T-helper 2 cell treated with Interferon-gamma antibody and Interleukin-4, amounts not matched to agents 100 ng/mL and 5 ng/mL, for 36 hours (primary cell): ENCODE data around the gene DPM2. TPM values are rescaled to one million over a fixed set of nuclear protein-coding genes. Genes with fewer than 3 reads are reported as not detected.

Source experiments
- intact Hi-C: fragments of 100-400 bp; cut with micrococcal nuclease; formaldehyde crosslinking; loops from one replicate; pipeline ENCODE4 v1.15.1; 2023
- total RNA-seq: library from RNA; stranded (reverse); gene quantifications from 2 replicates; pipeline ENCODE4 v1.2.3, GENCODE V29; 2022

The DPM2 gene
- total RNA-seq, 1 donor from 2014 or later = 68.6 TPM

GRCh38 chr9:127938298-127938690 is 640 bp upstream of the DPM2 start:
- intact Hi-C loops = loop anchor here (5.0 kb wide), 2 partner anchors 189 to 339 kb away; partner anchors contain the start of genes GOLGA2, PTGES2 and SWI5

DNA sequence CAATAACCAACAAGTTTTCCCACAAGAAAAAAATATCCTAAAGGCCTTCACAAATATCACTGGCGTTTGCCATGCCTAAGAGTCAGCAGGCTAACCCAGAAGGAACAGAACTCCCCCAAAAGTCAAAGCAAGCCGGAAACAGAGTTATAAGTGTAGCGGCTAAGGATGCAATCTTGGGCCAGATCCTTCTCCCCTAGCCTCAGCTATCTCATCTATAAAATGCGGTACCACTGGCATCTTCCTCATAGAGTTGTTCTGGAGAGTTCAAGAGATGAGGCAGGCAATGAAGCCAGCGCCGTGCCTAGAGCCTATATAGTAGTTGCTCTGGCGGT is 632 bp downstream of the DPM2 start:
- intact Hi-C loops = loop anchor here (2.0 to 5.0 kb wide), 4 partner anchors 34 to 340 kb away; partner anchors contain the start of genes EEIG1, GOLGA2, PTGES2 and SWI5

DNA sequence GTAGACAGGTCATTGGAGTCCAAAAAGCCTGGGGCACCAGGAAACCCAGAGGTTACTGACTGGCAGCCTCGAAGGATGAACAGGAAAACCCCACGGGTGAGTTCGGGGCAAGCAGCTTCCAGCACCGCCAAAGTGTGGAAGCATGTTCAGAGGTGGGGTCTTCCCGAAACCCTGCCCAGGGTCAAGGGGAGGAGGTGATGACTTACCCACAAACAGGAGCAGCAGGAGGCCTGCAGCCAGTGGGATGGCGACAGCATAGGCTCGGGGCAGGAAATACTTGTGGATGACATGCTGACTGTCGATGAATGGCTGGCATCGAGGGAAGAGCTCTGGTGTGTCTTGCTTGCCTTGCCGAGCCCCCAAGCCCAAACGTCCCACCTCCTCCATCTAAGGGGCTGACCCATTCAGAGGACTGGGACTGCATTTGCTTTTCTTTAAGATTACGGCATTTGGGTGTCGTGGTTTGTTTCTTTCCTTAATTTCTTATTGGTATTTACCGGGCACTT is 1.3 kb downstream of the DPM2 start:
- intact Hi-C loops = loop anchor here (2.0 to 5.0 kb wide), 4 partner anchors 34 to 341 kb away; partner anchors contain the start of genes EEIG1, GOLGA2, PTGES2 and SWI5

DNA sequence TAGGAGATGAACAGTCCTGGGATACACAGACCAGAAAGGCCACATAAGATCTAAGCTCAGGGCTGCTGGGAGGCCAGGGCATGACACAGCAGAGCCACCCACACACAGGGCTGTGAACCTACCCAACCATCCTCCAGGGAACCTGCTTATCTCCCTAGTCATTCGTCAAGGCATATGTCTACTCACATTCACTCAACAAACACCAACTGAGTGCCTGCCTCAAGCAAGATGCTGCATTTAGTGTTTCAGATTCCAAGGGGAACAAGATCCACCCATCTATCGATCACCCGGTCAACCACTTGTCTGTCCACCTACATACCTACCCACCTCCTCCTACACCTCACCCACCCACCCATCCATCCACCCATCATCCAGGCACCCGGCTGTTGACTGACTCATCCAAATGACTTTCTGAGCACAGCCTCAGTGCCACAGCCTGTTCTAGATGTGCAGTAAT is 1.9 kb downstream of the DPM2 start:
- intact Hi-C loops = loop anchor here (2.0 to 5.0 kb wide), 4 partner anchors 35 to 342 kb away; partner anchors contain the start of genes EEIG1, GOLGA2, PTGES2 and SWI5

DNA sequence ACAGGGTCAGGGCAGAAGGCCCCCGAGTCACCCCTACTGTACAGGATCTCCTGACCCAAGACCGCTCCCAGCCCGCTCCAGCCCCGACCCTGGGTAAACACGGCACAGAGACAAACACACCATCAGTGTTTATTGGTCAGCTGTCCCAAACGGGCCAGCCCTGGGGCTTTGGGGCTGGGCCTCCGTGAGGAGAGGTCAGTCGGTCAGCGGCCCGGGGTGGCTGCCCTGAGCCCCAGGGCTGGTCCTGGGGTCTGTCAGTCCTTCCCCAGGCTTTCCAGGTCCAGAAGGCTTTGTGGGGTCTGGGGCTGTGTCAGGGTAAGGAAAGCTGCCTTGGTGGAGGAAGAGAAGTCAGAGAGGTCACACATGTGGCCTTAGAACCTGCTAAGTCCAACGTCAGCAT is 2.7 kb downstream of the DPM2 start:
- intact Hi-C loops = loop anchor here (5.0 kb wide), 2 partner anchors 192 to 342 kb away; partner anchors contain the start of genes GOLGA2, PTGES2 and SWI5

GRCh38 chr9:127934248-127934647 is 3.4 kb downstream of the DPM2 start:
- intact Hi-C loops = no loop called here

- intact Hi-C loops = no loop called here
These were observed 6.4 kb downstream of the DPM2 start for GRCh38 chr9:127931092-127931881.

GRCh38 chr9:127930231-127931091 is 7.2 kb downstream of the DPM2 start, which contains the start of gene PIP5KL1:
PIP5KL1 (minus strand) TSS chr9:127930777; CDS start chr9:127930752, 25 bp downstream.
- intact Hi-C loops = no loop called here

- intact Hi-C loops = loop anchor here (10.0 kb wide), 1 partner anchor 705 kb away; no protein-coding TSS in a partner anchor
These were observed 8.1 kb downstream of the DPM2 start for GRCh38 chr9:127929625-127929979.

- intact Hi-C loops = loop anchor here (10.0 kb wide), 1 partner anchor 704 kb away; no protein-coding TSS in a partner anchor
These were observed 8.7 kb downstream of the DPM2 start for GRCh38 chr9:127928676-127929624.

- intact Hi-C loops = loop anchor here (10.0 kb wide), 1 partner anchor 703 kb away; no protein-coding TSS in a partner anchor
These were observed 9.5 kb downstream of the DPM2 start for GRCh38 chr9:127927988-127928675.

DNA sequence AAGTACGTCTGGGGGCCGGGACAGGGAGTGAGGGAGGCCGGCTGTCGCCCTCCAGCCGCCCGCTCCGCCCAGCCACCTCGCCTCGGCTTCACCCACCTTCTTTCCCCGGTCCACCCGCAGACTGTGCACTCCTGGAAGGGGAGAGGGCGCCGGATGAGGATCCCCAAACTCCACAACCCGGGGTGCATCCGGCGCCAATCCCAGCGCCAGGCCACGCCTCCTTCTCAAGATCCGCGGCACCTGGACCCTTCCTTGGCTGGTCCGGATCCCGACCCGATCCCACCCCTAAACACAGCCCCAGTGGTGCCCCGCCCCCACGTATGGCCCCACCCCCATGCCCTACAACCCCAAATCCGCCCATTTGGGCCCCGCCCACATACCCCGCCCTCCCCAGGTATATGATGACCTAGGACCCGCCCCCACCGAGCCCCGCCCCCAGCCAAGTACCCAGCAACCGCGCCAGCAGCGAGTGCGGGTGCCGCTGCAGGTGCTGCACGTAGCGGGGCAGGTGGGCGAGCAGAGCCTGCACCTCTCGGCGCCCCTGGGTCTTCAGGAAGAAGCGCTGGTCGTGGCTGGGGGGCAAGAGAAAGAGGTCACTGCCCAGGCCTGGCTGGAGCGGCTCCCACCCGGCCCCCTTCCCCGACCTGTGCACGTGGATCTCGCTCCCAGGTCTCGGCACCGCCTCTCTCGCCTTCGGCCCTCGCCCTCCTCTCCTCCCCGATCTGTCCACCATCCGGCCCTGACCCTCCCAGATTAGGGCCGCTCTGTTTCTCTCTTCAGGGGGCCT is 10.3 kb downstream of the DPM2 start:
- intact Hi-C loops = loop anchor here (10.0 kb wide), 1 partner anchor 703 kb away; no protein-coding TSS in a partner anchor

DNA sequence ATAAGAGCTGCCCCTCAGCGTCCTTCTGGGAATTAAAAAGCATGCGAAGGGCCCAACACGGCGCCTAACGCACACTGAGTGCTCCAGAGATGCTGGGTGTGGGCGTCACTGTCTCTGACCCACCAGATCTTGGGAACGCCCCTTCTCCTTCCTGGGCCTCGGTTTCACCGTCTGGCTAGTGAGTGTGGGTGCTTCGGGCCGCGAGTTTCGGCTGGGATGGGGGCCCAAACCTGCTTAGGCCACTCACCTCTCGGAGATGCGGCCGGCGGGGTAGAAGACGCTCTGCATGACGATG is 10.8 kb downstream of the DPM2 start:
- intact Hi-C loops = loop anchor here (10.0 kb wide), 1 partner anchor 702 kb away; no protein-coding TSS in a partner anchor

DNA sequence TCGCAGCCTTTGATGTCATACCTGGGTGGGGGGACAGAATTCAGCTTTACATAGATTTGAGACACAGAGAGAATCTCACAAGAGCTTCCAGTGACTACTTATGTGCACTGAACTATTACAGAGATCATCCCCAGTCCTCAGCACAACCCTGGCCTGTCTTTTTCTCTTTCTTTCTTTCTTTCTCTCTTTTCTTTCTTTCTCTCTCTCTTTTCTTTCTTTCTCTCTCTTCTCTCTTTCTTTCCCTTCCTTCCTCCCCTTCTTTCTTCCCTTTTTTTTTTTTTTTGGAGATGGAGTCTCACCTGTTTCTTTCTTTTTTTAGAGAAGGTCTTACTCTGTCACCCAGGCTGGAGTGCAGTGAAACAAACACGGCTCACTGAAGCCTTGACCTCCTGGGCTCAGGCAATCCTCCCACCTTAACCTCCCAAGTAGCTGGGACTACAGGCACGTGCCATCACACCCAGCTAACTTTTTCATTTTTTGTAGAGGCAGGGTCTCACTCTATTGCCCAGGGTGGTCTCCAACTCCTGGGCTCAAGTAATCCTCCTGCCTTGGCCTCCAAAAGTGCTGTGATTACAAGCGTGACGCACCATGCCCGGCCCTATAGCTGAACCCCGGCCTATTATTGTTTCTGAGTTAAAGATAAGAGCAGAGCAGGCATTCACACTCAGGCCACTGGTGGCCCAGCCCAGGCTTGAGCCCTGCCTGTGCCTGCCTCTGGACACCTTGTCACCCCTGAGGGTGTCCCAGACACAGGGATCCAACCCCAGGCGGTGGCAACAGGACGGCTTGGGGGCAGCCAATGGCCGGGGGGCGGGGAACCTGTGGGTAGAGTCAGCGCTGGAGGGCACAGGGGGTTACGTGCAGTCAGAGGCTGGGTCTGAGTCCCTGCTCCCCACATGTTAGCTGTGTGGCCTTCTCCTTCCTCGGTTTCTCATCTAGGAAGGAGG is 11.4 kb downstream of the DPM2 start:
- intact Hi-C loops = loop anchor here (10.0 kb wide), 1 partner anchor 701 kb away; no protein-coding TSS in a partner anchor

DNA sequence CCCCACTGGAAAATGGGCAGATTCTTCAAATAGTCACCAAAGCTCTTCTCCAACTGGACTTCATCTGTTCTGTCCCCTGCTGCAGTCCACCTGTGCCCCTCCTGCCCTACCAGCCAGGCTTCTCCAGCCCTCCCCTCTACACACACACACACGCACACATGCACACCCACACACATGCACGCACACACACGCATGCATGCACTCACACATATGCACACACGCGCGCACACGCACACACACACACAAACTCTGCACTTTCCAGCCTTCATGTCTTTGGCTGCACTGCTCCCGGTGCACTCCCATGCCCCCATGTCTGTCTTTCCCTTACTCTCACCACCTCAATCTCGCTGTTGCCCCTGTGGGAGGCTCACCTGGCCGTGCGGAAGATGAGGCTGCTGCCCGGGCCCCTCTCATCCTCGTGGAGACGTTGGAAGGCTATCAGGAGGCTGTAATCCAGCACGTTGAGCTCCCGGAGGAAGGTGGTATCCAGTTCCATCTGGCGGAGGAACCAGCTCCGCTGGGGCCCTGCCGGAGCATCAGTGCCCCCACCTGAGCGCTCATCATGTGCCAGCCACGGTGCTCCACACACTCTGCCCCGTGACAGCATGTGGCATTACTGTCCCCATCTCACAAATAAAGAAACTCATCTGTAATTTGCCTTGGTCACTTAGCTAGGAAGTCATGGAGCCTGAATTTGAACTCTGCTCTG is 12.8 kb downstream of the DPM2 start:
- intact Hi-C loops = loop anchor here (10.0 kb wide), 1 partner anchor 700 kb away; no protein-coding TSS in a partner anchor

GRCh38 chr9:127923771-127924170 is 13.9 kb downstream of the DPM2 start:
- intact Hi-C loops = loop anchor here (10.0 kb wide), 1 partner anchor 699 kb away; no protein-coding TSS in a partner anchor

DNA sequence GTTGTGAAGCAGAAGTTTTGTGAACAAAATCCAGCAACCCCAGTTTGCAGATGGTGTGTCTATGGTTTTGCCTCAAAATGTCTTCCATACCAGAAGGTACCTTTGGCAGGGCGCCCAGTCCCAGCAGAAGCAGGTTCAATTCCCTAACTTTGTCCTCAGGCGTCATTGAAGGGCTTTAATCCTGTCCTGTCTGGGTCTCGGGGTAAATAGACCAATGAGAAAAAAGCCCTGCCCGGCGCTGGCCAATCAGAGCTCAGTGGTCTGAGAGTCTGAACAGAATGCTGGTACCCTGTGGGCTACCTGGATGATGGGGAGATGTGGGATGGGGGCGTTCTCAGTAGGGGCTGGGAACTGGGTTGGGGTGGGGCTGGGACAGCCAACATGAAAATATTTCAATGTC is 14.6 kb downstream of the DPM2 start:
- intact Hi-C loops = loop anchor here (10.0 kb wide), 1 partner anchor 698 kb away; no protein-coding TSS in a partner anchor
